T-helper 2 cell (primary cell): ENCODE results near the gene LRCH3.

ENCODE experiments used
- DNase-seq, 5 experiments: peaks; one replicate each; pipeline versions ENCODE4 v3.0.0 to v3.0.0-alpha.2; 2012 to 2022
- total RNA-seq, 2 donors: gene quantifications; one replicate each; lab custom pipeline; 2026; lab: John Stamatoyannopoulos, UW

LRCH3 gene
- 48.3 to 59.5 reads per million in 2 donors for total RNA-seq

DNA sequence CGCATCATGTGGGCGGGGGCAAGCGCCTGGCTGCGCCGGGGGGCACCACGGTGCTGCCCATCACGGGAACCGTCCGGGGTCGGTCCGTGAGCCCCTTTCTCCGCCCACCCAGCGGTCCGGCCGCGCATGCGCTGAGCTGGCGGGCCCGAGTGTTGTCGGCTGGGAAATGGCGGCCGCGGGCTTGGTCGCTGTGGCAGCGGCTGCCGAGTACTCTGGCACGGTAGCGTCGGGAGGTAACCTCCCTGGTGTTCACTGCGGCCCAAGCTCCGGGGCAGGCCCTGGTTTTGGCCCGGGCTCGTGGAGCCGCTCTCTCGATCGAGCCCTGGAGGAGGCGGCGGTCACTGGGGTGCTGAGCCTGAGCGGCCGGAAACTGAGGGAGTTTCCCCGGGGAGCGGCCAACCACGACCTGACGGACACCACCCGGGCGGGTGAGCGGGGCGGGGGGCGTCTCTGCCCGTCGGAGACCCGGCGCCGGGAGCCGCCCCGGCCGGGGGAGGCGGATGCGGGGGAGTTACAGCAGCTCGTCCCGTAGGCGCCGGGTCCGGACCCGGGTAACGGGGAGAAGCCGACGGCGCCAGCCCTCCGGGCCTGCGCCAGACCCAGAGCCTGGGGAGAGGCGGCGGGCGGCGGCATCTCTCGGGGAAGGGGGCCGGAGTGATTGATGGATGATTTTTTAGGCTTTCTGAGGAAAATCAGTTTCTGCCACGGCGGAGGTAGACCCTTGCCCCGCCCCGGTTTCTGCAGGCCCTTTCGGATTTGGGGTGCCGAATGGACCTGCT lies at the start of gene LRCH3:
Gene LRCH3, plus strand, starts transcription at position 142 of the 779 bp plus-strand sequence. Its CDS starts 25 bp downstream, at position 167.
- DNase-seq, result peak; percentile 67 to 86 (median 74)

DNA sequence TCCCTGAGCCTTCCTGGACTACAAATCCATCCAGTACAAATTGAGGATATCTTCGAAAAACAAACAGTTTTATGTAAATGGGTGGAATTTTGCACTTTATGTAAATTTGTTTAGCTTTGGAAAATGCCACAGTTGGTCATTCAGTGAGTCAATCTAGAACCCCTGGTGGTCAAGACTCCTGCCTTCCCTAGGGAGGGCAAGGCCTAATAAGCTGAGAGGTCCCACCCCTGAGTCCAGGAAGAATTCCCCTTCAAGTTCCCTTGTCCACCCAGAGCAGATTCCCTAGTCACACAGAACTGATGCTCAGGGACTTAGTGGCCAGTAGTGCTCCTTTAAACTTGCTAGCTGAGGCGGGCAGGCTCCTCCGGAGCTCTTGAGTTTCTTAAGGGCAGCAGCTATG lies 48.3 kb upstream of the LRCH3 start:
- no peak for DNase-seq

DNA sequence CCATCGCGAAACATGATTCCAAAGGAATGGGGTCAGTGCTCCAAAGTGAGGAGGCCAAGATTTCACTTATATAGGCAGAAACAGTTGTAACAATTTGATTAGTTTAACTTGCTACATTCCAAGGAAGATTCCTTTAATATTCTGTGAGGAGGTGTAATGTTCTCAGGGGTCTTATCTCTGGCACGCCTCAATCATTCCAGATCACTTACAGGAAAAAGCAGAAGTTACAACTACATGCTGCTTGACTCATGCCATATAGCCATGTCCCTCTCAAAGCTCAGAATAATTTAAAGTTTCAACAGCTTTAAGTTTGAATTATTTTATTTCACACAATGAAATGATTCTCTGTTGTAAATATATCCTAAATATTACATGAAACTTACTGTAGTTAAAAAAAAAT lies 44.8 kb upstream of the LRCH3 start:
- no peak for DNase-seq

DNA sequence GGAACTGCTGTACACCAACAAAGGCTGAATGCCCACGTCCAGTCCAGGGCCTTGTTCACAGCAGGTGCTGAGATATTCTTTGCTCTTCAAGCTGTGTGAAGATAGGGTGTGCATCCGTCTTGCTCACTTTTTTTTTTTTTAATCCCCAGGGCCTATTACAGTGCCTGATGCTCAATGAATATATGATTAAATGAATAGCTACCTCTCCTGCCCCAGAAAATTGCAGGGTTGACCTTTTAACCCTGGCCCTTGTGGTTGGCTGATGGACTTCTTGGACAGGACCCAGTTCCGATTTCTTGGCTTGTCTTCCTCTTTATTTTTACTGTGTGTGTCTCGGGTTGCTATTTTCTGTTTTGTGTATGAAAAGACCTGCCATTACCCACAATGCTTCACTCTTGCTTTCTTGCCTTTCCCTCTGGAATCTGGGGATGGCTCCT lies 44.2 kb upstream of the LRCH3 start:
- no peak for DNase-seq

DNA sequence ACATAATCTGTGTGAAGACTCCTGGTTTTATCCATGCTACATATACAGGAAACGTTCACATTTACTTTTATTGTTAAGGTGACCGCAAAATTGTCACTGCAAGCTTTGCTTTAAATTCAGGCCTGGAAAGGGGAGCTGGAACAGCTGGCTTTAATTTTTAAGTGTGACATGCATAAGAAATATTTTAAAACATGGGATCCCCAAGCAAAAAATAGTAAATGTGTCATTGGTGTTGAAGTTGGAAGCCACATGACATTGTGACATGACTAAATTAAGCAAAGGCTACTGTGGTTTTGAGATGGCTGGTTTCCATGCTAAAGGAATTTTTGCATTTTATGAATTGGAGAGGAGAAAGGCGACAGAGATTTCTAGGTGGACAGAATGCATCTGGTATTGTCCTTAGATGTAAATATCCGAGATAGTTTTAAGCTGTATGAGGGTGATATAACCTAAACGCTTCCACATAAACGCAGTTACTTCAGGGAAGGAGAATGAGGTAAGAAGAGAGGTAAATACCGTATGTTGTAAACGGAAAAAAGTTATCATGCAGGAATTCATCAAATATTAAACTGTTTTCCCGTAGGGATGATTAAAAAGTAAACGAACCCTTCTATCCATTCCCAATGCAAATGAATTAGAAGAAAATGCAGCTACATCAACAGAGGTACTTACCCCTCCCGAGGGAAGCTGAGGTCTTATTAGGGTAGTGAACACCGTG lies 42.3 kb upstream of the LRCH3 start:
- no peak for DNase-seq

DNA sequence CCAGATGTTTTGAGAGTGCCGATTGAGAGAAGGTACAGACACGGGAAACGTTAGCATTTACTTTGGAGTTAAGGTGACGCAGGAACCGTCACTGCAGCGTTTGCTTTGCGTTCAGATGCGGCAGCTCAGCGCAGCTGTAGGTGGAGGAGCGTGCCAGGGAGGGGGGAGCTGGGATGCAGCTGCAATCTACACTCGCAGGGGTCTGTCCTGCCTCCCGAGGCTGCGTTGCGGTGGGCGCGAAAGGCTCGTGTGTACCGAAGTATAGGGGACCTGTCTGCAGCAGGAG lies 41.8 kb upstream of the LRCH3 start:
- peak; percentile 25 to 85 (median 66) for DNase-seq

DNA sequence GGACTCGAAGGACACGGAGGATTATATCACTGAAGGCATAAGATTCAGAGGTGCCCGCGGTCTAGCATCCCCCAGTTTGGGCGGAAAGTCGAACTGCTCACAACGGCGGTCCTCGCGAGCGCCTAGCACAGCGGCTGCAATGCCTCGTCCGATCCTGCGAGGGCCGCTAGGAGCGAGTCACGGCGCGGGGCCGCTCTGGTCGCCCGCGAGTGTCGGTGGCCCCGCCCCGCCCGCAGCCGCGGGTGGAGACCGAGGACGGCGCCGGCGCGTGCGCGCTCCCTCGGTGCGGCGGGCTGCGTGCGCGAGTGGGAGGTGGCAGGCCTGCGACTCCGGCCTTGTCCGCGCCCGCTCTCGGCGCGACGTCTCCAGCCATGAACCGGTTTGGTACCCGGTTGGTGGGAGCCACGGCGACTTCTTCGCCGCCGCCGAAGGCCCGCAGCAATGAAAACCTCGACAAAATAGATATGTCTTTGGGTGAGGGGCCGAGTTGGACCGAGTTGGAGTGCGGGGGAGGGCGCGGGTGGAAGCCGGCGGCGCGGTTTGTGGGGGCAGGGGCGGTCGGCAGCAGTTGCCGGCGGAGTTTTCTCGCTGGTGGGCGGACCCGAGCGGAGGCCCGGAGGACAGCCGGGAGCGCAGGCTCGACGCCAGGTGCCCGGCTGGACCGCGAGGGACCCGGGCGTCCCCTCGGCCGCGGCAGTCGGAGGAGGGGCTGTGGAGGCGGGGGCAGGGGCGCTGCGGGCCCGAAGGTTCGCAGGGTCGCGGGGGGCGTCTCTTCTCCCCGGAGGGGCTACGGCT lies 41.3 kb upstream of the LRCH3 start, which contains the start of gene FYTTD1:
Gene FYTTD1, plus strand, starts transcription at position 283 of the 795 bp plus-strand sequence. Its CDS starts 89 bp downstream, at position 372.
- DNase-seq, result peak; percentile 69 to 92 (median 82)

DNA sequence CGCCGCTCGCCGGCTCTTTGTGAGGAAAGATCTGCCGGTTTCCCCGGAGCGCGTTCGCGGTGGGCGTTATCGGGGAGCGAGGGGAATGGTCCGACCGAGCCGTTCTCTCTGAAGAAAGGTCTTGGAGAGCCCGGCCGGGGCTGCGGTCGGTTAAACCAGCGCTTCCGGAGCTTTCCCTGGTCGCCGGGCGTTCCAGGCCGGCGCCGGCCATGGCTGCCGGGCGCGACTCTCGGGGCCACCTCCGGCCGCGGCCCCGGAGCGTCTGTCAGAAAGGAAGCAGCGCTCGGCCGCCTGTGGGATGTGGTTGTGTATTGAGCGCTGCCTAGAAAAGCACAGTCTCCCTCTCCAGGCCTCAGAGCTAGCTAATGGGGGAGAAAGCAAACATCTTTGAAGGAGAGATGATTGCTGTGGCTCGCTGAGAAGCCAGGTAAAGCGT lies 40.6 kb upstream of the LRCH3 start:
- DNase-seq, result peak; percentile 23 to 75 (median 40)

DNA sequence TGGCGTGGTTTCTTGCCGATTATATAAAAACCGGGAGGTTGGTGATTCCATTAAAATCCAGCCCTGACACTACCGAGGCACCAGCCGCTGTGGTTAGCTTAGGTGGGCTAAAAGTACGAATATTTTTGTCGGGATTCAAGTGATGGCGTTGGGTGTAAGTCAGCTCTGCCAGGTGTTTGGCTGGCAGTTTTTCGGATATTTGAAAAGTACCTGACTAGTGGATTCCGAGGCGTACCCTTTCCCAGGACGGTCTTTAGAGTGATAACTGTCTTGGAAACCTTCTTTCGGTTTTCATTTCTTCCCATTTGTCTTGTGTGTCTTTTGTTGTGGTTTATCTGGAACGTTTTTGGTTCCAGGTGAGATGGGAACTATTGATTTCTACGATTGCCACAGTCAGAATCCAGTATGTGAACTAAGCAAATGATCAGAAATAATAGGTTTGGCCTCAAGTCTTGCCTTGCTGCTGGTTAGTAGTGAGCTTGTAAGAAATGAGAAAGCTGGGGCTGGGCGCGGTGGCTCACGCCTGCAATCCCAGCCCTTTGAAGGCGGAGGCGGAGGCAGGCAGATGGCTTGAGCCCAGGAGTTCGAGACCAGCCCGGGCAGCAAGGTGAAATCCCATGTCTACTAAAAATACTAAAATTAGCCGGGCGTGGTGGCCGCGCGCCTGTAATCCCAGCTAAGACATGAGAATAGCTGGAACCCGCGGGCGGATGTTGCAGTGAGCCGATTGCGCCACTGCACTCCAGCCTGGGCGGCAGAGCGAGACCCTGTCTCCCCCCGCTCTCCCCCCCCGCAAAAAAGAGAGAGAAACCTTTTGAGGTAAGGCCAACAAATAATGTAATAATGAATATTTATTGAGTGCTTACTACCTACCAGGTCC lies 40.0 kb upstream of the LRCH3 start:
- peak in 4 of 5 experiments; percentile 8 to 55 (median 14) for DNase-seq

DNA sequence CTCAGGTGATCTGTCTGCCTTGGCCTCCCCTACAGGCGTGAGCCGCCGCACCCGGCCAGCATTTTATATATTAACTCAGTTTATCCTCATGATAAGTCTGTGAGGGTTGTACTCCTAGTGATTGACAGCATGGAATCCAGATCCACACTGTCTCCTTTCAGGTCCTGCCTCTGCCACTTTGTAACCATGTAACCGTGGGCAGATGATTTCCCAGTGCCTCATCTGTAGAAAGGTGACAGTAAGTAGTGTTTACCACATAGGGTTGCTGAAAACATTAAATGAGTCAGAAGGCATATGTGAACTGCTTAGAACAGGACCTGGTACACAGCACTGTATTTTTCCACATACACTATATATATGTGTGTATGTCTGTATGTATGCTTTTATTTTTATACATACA lies 38.9 kb upstream of the LRCH3 start:
- DNase-seq, result peak in 1 of 5 experiments; percentile 38

DNA sequence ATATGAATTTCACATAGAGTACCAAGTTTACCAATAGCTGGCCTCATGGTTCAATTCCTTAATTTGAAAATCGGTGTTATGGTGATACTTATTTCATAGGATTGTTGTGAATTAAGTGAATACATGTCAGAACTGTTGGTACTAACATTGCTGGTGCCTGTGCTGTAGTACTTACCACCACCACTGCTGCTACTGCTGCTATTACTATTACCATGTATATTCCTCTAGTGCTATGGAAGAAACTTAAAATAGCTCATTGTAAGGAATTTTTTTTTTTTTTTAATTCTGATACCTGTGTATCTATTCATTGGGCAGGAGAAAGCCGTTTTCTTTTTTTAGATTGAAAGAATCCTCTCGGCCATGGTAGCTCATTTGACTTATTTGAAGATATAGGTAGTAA lies 37.8 kb upstream of the LRCH3 start:
- peak in 1 of 5 experiments; percentile 13 for DNase-seq

DNA sequence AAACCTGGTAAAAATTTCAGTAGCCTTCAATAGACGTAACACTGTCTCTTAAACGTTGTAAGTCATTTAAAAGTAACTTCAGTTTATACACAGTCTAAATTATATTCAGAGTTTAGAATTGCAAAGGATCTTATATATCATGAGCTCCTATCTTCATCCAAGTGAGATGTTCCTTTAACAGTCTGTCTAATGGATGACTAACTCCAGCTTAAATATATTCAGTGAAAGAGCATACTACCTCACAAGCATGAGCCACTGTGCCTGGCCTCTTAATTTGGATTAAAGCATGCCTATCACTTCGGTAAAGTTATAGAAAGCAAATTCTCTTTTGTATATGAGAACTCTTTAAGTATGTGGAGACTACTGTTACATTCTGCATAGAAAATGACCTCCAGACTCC lies 34.4 kb upstream of the LRCH3 start:
- no peak for DNase-seq

DNA sequence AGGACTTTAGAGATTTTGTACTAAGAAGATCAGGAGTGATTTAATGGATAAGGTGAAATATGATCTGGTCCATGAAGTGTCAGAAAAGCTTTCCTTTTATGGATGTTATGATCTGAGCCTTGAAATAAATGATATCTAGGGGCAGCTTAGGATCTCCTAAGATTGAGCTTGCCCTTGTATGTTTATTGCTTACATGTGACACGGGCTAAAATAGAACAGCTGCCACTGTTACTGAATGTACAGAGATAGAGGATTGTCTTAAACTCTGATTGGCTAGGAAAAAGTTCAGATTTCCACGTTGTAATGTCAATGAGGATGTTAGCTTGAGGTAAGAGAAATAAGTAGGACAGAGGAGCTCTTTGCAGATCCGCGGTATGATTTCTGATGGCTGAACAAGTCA lies 32.5 kb upstream of the LRCH3 start:
- DNase-seq, result no peak

DNA sequence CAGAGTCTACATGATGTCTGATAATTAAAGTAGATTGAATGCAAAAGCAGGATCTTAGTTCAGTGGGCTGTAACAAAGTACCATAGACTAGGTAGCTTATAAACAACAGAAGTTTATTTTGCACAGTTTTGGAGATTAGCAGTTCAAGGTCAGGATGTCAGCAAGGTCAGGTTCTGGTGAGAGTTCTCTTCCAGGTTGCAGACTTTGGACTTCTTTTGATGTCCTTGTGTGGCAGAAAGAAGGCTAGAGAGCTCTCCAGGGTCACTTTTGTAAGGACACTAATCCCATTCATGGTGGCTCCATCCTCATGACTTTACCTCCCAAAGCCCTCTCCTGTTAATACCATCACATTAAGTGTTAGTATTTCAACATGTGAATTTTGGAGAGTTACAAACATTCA lies 29.3 kb upstream of the LRCH3 start:
- no peak for DNase-seq

DNA sequence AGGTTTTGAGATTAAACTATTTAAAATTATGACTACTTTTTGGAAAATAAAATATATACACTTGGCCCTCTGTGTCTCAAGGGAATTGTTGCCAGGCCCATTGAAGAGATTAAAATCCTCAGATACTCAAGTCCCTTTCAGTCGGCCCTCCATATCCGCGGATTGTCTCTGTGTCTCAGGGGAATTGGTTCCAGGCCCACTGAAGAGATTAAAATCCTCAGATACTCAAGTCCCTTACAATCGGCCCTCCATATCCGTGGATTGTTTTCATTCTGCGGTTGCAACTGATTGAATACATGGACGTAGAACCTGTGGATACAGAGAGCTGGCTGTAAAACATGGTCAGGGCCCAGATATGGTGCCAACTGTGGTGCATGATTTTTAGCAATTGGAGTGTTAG lies 15.7 kb upstream of the LRCH3 start:
- DNase-seq, result no peak

DNA sequence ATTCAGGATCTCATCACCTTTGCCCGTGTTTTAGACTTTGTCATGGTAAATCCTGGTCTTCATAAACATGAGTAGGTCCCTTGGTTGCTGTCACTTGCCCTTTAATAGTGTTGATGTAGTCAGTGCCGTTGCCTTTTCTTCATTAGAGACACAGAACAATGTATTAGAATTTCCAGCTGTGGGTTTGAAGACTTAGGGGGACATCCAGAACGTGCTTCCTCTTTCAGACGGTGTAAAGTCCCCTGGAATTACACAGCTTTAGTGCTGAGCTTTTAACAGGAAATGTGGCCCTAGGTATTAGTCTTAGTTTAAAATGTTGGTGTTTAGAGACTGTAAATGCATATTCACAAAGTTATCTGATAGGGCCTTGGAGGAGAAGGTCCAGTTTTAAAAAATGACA lies 8.8 kb upstream of the LRCH3 start:
- DNase-seq, result no peak

DNA sequence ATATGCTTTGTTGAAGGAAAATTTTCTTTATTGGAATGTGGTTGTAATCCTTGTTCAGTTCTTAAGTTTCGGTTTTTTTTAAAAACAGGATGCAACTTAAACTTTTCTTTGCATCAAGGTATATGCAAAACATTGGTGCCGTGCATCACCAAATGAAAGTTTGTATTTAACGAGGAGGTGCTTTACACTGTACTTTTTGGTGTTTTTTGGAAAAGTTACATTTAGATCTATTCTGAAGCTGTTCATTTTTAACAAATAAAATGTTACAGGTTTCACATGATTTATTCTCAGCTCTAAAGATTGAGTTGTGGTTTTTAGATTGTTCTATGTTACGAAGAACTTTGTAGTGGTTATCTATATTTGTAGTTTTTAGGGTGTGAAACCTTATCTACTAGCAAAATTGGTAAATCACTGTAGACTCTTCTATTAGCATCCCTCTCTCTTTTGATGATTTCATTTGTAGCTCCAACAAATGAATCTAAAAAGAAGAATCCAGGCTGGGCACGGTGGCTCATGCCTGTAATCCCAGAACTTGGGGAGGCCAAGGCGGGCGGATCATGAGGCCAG lies 7.0 kb upstream of the LRCH3 start:
- peak in 1 of 5 experiments; percentile 18 for DNase-seq

DNA sequence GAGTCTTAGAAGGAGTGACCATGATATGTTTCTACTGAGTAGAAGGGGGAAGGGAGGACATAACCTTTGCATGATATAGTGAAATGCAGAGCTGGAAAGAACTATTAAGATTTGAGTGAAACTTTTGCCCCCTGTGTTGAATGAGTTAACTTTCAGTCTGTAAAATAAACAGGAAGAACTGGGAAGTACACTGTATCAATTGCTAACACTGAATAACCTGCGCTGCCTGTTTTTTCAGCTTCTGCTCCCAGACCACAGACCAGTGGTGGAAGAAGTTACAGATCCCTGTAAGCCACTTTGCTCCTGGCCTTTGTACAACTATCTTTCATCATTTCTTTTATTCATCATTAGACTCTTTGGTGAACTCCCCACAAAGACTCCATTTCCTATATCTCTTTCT lies 3.6 kb upstream of the LRCH3 start:
- no peak for DNase-seq

DNA sequence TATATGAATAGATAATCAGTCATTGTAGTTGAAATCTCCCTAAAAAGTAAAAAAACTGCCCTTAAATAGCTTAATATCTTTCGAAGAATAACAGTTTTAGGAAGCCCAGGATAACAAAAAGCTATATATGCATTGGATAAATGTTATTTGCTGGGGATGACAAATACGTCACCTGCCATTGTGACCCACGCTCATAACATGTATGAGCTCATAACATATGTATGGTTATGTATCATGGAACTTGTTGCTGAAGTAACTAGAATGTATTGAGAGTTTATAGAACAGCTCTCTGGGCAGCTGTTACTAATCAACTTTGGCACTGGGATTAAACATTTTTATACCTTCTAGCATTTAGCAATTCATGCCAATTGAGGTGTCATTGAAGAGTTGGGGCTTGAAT lies 1.7 kb upstream of the LRCH3 start:
- DNase-seq, result no peak

DNA sequence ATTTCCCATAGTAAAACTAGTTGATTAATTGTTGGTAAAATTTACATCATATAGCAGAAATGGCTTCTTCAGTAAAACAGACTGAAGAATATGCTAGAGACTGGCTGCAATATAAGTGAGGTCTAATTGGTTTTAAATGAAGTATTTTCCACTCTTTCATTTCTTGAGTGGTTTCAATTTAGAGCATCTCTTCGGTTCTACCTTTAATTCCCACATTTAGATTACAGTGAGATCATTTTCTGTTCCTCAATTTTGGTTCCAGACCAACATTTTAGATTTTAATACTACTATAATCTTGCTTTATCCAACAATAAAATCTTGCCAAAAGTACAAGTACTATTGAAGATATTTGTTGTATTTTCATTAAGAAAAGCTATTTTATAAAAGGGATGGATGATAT lies 1.0 kb upstream of the LRCH3 start:
- no peak for DNase-seq

DNA sequence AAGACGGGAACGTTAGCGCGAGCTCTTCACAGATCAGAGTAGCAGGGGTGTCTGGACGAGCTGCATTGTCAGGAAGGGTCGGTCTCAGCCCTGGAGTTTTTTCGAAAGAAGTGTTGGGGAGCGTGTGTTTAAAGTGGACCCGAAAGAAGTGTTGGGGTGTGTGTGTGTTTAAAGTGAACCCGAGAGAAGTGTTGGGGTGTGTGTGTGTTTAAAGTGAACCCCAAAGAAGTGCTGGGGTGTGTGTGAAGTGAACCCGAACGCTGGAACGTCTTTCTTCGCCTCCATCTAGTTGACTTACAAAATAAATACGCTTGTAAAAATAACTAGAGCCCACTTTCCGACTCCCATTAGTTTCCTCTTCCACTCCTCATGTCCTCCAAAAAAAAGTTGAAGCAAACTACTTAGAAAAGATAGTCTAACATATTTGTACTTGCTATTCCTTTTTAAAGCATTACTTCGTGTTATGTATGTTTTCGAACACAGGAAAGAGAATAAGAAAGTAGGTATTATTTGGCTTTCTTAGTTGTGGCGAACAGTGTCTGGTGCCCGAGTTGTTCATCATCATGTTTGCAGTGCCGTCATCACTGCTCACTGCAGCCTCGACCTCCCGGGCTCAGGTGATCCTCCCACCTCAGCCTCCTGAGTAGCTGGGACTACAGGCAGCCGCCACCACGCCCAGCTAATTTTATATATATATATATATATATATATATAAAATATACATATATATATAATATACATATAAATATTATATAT lies 1.0 kb downstream of the LRCH3 start:
- peak in 4 of 5 experiments; percentile 13 to 73 (median 30) for DNase-seq
